Keratinocyte (primary cell): ENCODE measurements around the gene DGCR8. TPM values are rescaled to one million over a fixed set of nuclear protein-coding genes. Genes with fewer than 3 reads are reported as not detected.

Experiments
- DNase-seq: peaks from one replicate; pipeline ENCODE4 v3.0.0-alpha.2; 2011; ENCODE audit warnings: low read depth, missing footprints, low spot score
- FAIRE-seq: peaks from 2 replicates; lab custom pipeline; 2011; peaks lifted over from hg19 to GRCh38; lab: Jason Lieb, UNC
- H2AFZ ChIP-seq: 2 replicates; pipeline ENCODE4 v1.6.0; 2012; ENCODE audit warnings: low read length, control low read depth, inconsistent platforms; ENCODE audit not compliant: control insufficient read depth
- H3K27ac ChIP-seq: 2 replicates; pipeline ENCODE4 v1.5.1; 2011; ENCODE audit warnings: low read length; ENCODE audit not compliant: control insufficient read depth, insufficient read depth
- H3K27me3 ChIP-seq: 3 replicates; pipeline ENCODE4 v1.6.0; 2011; ENCODE audit warnings: low read length; ENCODE audit not compliant: control insufficient read depth, insufficient read depth; ENCODE audit errors: extremely low read depth
- H3K36me3 ChIP-seq, 2 experiments: 2 replicates in 1 of 2; 3 replicates in 1 of 2; pipeline ENCODE4 v1.5.1; 2011; ENCODE audit warnings: low read length in 2 of 2, mild to moderate bottlenecking in 1 of 2; ENCODE audit not compliant: control insufficient read depth in 2 of 2, insufficient read depth in 2 of 2; ENCODE audit errors: extremely low read depth in 1 of 2
- H3K4me1 ChIP-seq: 3 replicates; pipeline ENCODE4 v1.5.1; 2011; ENCODE audit warnings: low read length; ENCODE audit not compliant: control insufficient read depth, insufficient read depth; ENCODE audit errors: extremely low read depth
- H3K4me2 ChIP-seq: 3 replicates; pipeline ENCODE4 v1.6.0; 2011; ENCODE audit warnings: low read depth, low read length; ENCODE audit not compliant: control insufficient read depth, insufficient read depth; ENCODE audit errors: extremely low read depth
- H3K4me3 ChIP-seq, 3 experiments: fragments of 200-600 bp in 1 of 3; sonication (generic) in 1 of 3; 2 replicates in 2 of 3; 3 replicates in 1 of 3; pipeline ENCODE4 v1.5.1; 2011 to 2016; ENCODE audit warnings: low read length in 3 of 3, mild to moderate bottlenecking in 3 of 3, control low read depth in 2 of 3, inconsistent platforms in 1 of 3, low read depth in 1 of 3, mixed read lengths in 1 of 3, mixed run types in 1 of 3, moderate library complexity in 1 of 3; ENCODE audit not compliant: control insufficient read depth in 2 of 3, insufficient read depth in 2 of 3; ENCODE audit errors: extremely low read depth in 1 of 3
- H3K79me2 ChIP-seq: 2 replicates; pipeline ENCODE4 v1.6.0; 2012; ENCODE audit warnings: low read length; ENCODE audit not compliant: control insufficient read depth, insufficient read depth
- H3K9ac ChIP-seq: 3 replicates; pipeline ENCODE4 v1.6.0; 2011; ENCODE audit warnings: low read length; ENCODE audit not compliant: control insufficient read depth, insufficient read depth; ENCODE audit errors: extremely low read depth
- H3K9me1 ChIP-seq: 3 replicates; pipeline ENCODE4 v1.6.0; 2011; ENCODE audit warnings: low read length; ENCODE audit not compliant: control insufficient read depth, insufficient read depth; ENCODE audit errors: extremely low read depth
- H3K9me3 ChIP-seq: 2 replicates; pipeline ENCODE4 v1.5.1; 2012; ENCODE audit warnings: low read depth, low read length; ENCODE audit not compliant: control insufficient read depth
- H4K20me1 ChIP-seq: 3 replicates; pipeline ENCODE4 v1.6.0; 2011; ENCODE audit warnings: low read length; ENCODE audit not compliant: control insufficient read depth, insufficient read depth; ENCODE audit errors: extremely low read depth
- CTCF ChIP-seq, 3 experiments: IDR thresholded peaks in 1 of 3; conservative IDR thresholded peaks in 1 of 3; optimal IDR thresholded peaks in 1 of 3; 2 replicates in 2 of 3; 3 replicates in 1 of 3; pipeline versions ENCODE3 to v1.5.1; 2011; ENCODE audit warnings: low read length in 3 of 3, mild to moderate bottlenecking in 3 of 3, moderate library complexity in 2 of 3, control low read depth in 1 of 3, inconsistent platforms in 1 of 3; ENCODE audit not compliant: insufficient read depth in 2 of 3; ENCODE audit errors: extremely low read depth in 1 of 3
- EZH2 ChIP-seq: IDR thresholded peaks from one replicate; pipeline ENCODE4 v1.6.1; 2012; ENCODE audit warnings: inconsistent platforms, mild to moderate bottlenecking, low read length, moderate library complexity
- dilution Hi-C: fragments of 300-500 bp; cut with MboI; formaldehyde crosslinking; loops from one replicate; pipeline ENCODE4 v1.7.0; 2020; ENCODE audit warnings: low sequenced_read_pairs; ENCODE audit not compliant: extremely low pct_ligation_motif_present
- polyA plus RNA-seq, 5 experiments: library from polyadenylated mRNA; depleted of rRNA in 3 of 5; stranded (reverse) in 3 of 5; stranded (forward) in 1 of 5; unstranded in 1 of 5; fragments of >200 nt; gene quantifications; 1 replicate in 1 of 5; 2 replicates in 3 of 5; 3 replicates in 1 of 5; pipeline versions ENCODE4 v1.2.1 to v1.2.3, GENCODE V29; 2011 to 2012; ENCODE audit warnings: missing spikeins in 2 of 5, low read depth in 1 of 5, low replicate concordance in 1 of 5

Gene DGCR8
- polyA plus RNA-seq, 1 donor (not counting 4 experiments of a cell fraction or from before 2014, with no cell fraction given): 17.2 TPM

GRCh38 chr22:20044495-20045151 is 35.4 kb upstream of the DGCR8 start:
- Histone ChIP-seq H3K4me1 (no peaks in the 10 kb centered on the region), H2AFZ (no peak overlapping the region), H3K27ac (no peak overlapping the region), H4K20me1 (no peaks in the 10 kb centered on the region), H3K4me3 (no peak overlapping the region), H3K27me3 (no peaks in the 10 kb centered on the region), H3K9me3 (no peaks in the 10 kb centered on the region), H3K9ac (no peak overlapping the region), H3K9me1 (no peaks in the 10 kb centered on the region), H3K79me2 (no peaks in the 10 kb centered on the region), H3K4me2 (no peak overlapping the region), H3K36me3 (peaks cover 0 to 17% of the 10 kb centered on the region in 2 experiments)
- no peak for DNase-seq
- dilution Hi-C loops: no loop called here
- TF ChIP-seq CTCF (optimal IDR thresholded peaks at IDR 0.05 in 1 of 3, IDR thresholded peaks at IDR 0.05 in 1 of 3, conservative IDR thresholded peaks at IDR 0.05 in 1 of 3; ENCODE audit: extremely low read depth in 1 of 3, insufficient read depth in 2 of 3, low read length in 3 of 3): no peak
- TF ChIP-seq EZH2: no peak
- FAIRE-seq: no peak

DNA sequence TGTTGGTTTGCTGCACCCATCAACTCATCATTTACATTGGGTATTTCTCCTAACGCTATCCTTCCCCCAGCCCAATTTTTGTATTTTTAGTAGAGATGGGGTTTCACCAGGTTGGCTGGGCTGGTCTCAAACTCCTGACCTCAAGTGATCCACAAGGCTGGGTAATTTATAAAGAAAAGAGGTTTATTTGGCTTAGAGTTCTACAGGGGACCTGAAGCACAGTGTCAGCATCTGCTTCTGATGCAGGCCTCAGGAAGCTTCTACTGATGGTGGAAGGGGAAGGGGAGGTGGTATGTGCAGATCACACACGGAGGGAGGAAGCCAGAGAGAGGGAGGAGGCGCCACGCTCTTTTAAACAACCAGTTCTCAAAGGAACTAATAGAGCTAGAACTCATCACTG is 33.3 kb upstream of the DGCR8 start:
- no peaks in the 10 kb centered on the region for H3K4me1 ChIP-seq
- H4K20me1 ChIP-seq: no peaks in the 10 kb centered on the region
- FAIRE-seq (no peak), DNase-seq (no peak)
- H2AFZ ChIP-seq: no peak overlapping the region
- H3K27me3 ChIP-seq: no peaks in the 10 kb centered on the region
- dilution Hi-C loops: no loop called here
- H3K4me2 ChIP-seq: no peak overlapping the region
- TF ChIP-seq EZH2 (no peak), CTCF (optimal IDR thresholded peaks at IDR 0.05 in 1 of 3, IDR thresholded peaks at IDR 0.05 in 1 of 3, conservative IDR thresholded peaks at IDR 0.05 in 1 of 3; ENCODE audit: extremely low read depth in 1 of 3, insufficient read depth in 2 of 3, low read length in 3 of 3) (no peak)
- no peak overlapping the region for H3K27ac ChIP-seq
- H3K9ac ChIP-seq: no peak overlapping the region
- H3K4me3 ChIP-seq: no peak overlapping the region
- H3K79me2 ChIP-seq: no peaks in the 10 kb centered on the region
- no peaks in the 10 kb centered on the region for H3K9me1 ChIP-seq
- peaks cover 0 to 14% of the 10 kb centered on the region in 2 experiments for H3K36me3 ChIP-seq
- H3K9me3 ChIP-seq: no peaks in the 10 kb centered on the region
